Vagina (tissue), 2 donors: ENCODE results near the gene GPR176.

Experiments used
- CTCF ChIP-seq, 3 experiments: fragments of 450-650 bp in 2 of 3; fragments of 200-600 bp in 1 of 3; sonication (generic) in 1 of 3; IDR thresholded peaks; one replicate each; pipeline ENCODE4 v1.5.1; 2017 to 2019; ENCODE audit warnings: antibody characterized with exemption in 3 of 3, mild to moderate bottlenecking in 2 of 3, moderate library complexity in 2 of 3
- POLR2A ChIP-seq, 2 donors: fragments of 450-650 bp; IDR thresholded peaks; one replicate each; pipeline ENCODE4 v1.6.1; 2017; ENCODE audit warnings: antibody characterized with exemption in 2 of 2, mild to moderate bottlenecking in 2 of 2, moderate library complexity in 2 of 2
- POLR2AphosphoS5 ChIP-seq, 2 donors: sonication (generic); formaldehyde crosslinking; IDR thresholded peaks; one replicate each; pipeline ENCODE4 v1.9.0; 2017; ENCODE audit warnings: antibody characterized with exemption in 2 of 2, mild to moderate bottlenecking in 2 of 2, low read depth in 1 of 2; ENCODE audit not compliant: insufficient read depth in 1 of 2

GRCh38 chr15:39859636-39860035, 60.4 kb downstream of the GPR176 start:
- TF ChIP-seq CTCF (IDR thresholded peaks at IDR 0.05) = no peak
- TF ChIP-seq POLR2AphosphoS5 (IDR thresholded peaks at IDR 0.05; ENCODE audit: insufficient read depth in 1 of 2, low read depth in 1 of 2) = no peak
- TF ChIP-seq POLR2A (IDR thresholded peaks at IDR 0.05) = no peak
